GM18517 (cell line): ENCODE measurements around the gene CAMK2G.
"Not testable (repeated sequence)": the region's sequence is repeated elsewhere in the genome, so short reads cannot be mapped to it uniquely, and the experiment has no call there.

Source experiments
- ATAC-seq: cut with Tn5 transposase; IDR thresholded peaks from one replicate; pipeline ENCODE4 v1.9.1; 2021; ENCODE audit warnings: mild to moderate bottlenecking, moderate library complexity; ENCODE audit not compliant: unreplicated experiment

Gene CAMK2G

DNA sequence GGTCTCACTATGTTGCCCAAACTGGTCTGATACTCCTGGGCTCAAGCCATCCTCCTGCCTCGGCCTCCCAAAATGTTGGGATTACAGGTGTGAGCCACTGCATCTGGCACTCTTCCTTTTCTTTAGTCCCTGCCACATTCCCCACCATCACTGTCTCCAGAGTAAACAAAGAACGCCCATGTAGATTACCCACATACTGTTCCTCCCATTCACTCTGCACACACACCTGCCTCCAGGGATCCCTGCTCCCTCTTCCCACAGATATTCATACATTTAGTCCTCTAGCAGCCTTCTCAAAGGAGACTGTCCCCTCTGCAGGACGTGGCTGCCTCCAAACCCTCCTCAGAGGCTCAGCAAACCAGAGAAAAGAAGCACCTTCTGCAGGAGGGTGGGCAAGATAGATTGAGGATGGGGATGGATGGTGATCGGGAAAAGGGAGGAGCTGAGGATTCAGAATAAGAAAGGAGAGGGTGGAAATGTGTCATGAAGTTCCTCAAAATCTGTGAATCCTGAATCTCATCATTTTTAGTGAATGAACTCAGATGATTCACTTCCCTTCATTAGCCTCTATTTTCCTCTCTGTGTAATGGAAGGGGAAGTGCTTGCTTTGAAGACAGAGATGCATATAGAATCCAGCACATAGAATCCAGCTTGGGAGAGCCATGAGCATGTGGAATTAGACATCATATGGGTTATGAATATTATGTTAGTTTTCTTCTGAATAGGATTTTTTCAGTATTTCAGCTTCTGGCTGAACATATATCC lies 31.1 kb upstream of the CAMK2G start:
- ATAC-seq: no peak

DNA sequence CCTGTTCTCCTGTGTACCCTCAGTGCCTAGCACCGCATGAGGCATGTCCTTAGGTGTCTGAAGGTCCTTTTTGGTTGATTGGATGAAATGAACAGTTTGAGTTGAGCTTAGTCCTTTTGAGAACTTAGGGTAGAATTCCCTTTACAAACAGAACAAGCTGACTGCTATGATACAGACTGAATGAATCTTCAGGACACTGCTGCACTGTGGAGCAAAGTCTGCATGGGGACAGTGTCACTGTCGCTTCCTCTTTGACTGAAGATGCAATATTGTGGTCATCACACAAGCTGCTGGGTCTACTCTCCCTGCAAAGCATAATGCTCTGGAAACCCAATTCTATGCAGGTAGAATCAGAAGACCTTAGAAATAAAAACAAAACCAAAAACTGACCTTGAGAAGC lies 28.0 kb upstream of the CAMK2G start:
- ATAC-seq: no peak

DNA sequence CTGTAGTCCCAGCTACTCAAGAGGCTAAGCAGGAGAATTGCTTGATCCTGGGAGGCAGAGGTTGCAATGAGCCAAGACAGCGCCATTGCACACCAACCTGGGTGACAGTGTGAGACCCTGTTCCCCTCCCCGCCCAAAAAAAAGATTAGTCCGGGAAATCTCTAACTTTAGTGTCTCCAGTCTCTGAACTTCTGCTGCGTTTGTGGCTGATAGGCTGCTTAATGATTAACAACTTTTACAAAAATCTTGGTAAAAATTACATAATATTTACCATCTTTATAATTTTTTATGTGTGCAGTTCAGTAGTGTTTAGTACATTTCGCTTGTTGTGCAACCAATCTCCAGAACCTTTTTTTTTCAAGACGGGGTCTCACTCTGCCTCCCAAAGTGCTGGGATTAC lies 26.9 kb upstream of the CAMK2G start:
- no peak for ATAC-seq

DNA sequence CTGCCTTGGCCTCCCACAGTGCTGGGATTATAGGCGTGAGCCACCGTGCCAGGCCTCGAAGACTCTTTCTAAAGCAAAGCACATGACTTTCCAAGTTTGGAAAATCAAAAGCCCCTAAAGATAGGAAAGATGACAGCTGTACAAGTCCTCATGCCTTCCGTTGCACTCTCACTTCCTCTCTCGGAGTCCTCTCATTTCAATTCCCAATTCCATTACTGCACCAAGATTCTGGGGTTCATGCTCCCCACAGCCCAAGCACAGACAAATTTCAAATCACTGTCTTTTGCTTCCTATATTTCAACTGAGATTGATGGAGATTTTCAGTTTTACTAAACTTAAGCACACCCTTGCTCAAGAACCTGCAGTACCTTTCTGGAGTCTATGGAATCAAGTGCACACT lies 25.7 kb upstream of the CAMK2G start:
- ATAC-seq: no peak

DNA sequence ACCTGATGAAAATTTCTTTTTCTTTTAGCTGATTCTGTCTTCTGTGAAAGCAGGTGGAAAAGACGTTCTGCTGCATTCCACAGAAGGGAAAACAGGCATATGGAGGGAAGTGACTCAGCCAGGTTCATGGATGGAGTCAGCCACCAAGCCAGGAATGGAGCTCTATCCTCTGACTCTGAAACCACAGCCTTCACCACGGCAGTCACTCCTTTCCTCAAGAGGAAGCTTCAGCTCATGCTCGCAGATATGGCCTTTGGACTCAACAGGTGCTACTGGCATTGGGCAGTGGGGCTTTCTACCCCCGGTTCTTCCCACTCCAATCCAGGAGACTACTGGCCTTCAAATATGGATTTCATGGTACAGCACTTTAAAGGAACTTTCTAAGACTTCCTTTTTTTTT lies 25.1 kb upstream of the CAMK2G start:
- no peak for ATAC-seq

DNA sequence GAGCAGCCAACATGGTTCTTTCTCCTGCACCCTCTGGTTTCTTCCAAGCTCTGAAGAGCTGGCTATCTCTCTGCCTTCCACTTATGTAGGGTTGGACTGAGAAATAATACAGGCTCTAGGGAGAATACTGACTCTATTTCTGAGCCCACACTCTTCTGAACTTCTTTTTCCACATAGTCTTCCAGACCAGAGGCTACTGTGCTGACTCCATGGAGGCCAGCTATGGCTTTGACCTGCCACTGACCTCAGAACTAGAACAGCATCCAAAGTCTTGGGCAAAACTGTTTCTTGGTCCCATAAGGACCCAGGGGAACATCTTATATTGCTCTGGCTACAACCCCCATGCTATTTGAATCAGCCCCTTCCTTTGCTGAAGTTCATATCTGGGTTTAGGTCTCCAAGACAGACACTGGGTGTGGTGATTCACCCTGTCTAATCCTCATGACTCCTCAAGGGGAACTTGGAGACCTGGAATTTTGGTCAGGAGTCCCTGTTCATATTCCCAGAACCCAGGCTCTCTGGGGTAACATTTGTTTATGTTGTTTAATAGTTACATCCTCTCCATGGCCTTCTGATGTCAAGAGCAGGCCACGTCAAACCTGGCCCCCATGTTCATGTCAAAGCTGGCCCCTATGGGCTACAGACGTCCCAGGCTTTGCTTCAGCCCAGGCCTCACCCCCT lies 24.5 kb upstream of the CAMK2G start:
- ATAC-seq: no peak

DNA sequence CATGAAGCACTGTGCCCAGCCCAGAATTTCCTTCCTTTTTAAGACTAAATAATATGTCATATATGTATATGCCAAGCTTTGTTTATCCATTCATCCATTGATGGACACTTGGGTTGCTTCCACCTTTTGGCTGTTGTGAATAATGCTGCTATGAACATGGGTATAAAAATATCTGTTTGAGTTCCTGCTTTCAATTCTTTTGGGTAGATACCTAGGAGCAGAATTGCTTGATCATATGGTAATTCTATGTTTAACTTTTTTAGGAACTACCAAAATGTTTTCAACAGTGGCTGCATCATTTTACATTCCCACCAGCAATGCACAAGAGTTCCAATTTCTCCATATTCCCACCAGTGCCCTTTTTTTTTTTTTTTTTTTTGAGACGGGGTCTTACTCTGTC lies 23.3 kb upstream of the CAMK2G start:
- ATAC-seq: no peak

DNA sequence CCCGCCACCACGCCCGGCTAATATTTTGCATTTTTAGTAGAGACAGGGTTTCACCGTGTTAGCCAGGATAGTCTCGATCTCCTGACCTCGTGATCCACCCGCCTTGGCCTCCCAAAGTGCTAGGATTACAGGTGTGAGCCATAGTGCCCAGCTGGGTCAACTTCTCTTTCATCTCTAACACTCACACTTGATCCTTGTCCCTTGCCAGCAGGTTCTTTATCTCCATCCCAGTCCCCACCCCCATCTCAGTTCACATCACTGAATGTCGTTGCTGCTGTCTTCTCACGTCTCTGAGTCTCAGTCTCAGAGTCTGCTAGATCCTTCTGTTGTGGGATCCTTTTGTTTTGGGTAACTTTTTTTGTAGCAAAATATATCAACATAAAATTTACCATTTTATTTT lies 21.0 kb upstream of the CAMK2G start:
- not testable (repeated sequence) for ATAC-seq

DNA sequence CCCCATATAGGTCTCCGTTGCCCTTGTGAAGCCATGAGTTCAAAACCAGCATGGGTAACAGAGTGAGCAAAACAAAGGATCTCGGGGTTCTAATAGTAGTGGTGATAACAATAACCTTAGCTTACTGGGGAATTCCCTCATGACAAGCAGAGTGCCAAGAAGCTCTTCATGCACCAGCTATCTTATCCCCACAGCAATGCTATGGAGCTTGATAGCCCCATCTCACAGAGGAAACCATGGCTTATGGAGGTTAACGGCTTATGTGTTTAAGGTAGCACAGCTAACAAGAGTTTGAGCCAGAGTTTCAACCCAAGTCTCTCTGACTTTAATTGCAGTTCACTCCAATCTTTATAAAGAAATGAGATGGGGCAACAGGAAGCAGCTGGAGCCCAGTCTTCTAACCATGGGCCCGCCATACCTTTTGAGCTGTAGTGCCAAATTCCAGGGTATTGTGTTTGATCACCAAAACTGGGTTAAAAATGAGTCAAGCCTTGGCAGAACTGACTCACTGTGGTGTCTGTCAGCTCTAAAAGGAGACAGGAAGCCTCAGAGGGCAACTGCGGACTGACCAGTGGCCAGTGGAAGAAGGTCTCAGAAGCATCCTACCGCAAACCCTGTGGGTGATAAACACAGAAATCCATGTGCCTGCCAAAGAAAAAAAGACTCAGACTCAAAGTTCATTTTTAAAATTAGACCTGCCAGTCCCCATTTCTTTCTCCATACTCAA lies 20.1 kb upstream of the CAMK2G start:
- ATAC-seq: no peak

DNA sequence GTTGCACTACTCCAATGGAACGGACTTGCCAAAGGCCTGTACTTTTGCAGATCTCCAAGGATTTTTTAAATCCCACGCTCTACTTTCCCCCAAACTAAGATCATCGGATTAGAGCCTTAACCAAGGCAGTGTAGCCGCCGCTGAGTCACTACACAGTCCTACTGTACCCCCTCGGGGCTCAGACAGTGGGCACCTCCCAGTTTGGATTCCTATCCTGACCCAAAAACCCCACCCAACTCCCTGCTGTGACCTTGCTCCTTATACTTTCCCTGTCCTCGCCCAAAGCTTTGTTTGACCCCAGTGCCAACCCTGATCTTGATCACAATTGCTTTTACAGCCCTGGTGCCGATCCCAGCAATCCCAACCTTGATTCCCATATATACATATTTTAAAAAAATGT lies 19.1 kb upstream of the CAMK2G start:
- no peak for ATAC-seq

DNA sequence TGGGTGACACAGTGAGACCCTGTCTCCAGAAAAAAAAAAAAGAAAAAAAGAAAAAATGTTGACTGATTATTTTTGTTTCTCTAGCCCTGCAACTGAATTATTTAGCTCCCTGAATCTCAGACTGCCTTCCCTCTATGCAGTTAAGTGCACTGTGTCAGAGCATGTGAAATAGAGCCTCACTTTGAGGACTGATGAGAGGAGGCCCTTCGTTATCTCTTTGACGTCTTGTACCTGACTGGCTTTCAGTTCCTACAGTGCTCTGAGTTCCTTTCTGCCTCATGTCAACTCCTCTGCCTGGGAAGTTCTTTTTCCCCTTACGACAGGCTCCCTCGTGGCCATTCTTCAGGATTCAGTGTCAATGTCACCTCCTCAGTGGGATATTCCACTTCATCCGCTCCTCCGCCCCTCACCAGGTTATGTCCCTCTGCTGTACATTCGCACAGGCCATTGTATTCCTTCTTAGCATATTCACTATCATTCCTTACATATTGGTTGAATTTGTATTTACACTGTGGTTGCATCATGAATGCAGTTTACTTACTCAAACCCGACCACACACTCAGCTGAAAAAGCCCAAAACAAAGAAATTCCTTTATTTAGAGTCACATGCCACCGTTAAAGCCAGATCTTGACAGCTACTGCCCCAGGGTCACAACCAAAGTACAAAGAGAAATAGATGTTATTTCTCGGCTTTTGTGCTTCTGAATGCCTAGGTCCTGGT lies 18.1 kb upstream of the CAMK2G start:
- ATAC-seq: no peak

DNA sequence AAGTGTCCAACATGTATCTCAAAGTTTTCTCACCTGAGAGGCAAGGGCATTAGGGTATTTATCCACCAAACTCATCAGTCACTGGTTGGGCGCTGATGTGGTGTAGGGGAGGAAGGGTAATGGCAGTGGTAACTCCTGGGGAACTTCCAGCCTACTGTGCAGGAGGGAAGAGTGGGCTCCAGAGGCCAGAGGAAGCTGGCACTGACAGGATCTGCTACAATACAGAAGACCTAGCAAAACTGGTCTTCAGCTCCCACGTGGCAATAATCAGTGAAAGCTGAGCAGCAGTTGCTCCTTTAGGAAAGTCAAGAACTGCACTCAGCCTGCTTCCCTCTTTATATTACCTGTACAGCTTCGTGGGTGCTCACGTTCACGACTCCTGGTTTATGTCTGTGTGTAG lies 17.2 kb upstream of the CAMK2G start:
- no peak for ATAC-seq

DNA sequence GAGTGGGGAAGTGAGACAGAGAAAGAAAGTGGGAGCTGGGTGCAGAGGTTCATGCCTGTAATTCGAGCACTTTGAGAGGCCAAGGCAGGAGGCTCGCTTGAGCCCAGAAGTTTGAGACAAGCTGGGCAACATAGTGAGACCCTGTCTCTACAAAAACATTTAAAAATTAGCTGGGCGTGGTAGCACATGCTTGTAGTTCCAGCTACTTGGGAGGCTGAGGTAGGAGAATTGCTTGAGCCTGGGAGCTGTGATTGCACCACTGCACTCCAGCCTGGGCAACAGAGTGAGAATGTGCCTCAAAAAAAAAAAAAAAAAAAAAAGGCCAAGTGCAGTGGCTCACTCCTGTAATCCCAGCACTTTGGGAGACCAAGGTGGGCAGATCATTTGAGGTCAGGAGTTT lies 16.5 kb upstream of the CAMK2G start:
- not testable (repeated sequence) for ATAC-seq

DNA sequence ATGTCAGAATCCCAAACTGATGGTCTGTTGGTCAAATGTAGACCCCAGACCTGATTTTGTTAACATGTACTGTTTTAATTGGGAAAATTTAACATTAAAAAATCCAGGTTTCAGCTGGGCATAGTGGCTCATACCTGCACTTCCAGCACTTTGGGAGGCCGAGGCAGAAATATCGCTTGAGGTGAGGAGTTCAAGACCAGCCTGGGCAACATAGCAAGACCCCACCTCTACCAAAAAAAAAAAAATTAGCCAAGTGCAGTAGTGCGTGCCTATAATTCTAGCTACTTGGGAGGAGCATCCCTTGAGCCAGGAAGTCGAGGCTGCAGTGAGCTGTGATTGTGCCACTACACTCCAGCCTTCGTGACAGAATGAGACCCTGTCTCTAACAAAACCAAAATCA lies 15.9 kb upstream of the CAMK2G start:
- ATAC-seq: no peak

DNA sequence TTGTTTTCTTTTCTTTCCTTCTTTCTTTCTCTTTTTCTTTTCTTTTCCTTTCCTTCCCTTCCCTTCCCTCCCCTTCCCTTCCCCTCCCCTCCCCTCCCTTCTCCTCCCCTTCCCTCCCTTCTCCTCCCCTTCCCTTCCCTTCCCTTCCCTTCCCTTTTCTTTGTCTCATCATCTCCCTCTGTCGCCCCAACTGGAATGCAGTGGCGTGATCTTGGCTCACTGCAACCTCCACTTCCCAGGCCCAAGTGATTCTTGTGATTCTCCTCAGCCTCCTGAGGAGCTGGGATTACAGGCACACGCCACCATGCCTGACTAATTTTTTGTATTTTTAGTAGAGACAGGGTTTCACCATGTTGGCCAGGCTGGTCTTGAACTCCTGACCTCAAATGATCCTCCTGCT lies 15.1 kb upstream of the CAMK2G start:
- ATAC-seq: not testable (repeated sequence)

DNA sequence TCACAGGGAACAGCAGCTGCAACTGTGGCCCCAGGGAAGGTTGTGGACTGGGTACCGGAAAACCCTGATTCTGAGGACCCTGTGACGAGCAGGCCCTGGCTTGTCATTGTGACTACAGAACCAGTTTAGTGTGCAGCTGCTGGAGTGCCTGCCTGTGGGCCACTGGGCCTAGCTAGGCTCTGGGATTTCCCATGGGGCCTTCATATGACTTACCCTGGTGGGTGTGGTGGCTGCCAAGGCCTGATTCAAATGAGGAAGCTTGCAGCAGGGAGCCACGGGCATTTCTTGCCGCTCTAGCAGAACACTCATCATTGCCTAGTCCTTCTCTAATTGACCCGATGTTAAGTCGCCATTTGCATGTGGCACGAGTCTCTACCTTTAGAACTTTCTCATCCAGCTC lies 14.7 kb upstream of the CAMK2G start:
- no peak for ATAC-seq

DNA sequence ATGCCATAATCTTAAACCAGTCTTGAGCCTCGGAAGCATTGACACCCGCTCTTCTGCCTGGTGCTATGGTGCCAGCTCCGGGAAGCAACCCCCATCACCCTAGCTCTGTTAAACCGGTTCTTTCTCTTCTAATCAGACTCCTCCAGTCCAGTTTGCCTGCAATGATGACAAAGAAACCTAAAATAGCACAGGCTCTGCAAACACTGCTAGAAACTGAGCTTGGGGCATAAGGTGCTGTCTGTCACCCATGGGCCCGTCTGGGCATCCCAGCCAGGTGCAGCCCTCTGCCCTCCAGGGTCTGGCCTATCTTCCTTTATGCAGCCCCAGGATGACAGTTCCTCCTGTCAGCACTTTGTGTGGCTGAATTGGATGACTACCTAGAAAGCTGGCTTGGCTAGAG lies 14.2 kb upstream of the CAMK2G start:
- no peak for ATAC-seq

DNA sequence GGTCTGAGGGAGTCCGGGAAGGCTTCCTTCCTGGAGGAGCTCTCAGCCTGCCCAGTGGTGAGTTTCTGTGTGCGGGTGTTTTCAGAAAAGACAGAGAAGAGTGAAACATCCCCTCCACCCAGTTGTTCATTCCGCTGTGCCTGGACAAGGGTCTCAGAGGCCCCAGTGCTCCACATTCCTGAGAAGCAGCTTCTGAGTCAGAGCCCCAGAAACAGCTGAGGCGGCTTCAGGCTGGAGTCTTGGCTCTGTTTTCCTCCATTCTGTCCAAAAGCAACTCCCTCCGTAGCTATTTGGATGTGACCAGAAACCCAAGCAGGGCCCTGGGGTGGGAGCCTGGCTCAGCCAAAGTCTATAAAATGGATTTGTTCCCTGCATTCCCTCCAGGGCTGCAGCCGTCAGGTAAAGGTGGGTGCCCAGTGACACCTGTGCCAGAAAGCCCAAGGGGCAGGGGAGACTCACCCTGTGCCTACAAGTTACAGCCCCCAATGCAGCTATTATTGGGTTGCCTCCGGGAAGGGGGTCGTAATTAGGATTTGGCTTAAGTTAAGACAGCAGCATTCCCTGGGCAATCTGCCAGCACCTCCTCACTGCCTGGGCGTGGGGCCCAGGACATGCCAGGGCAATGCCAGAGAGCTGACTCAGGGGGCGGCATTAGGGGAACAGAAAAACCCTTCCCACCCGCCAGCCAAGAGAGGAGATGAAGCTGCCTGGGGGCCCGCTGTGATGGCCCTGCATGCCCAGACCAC lies 13.1 kb upstream of the CAMK2G start:
- no peak for ATAC-seq

DNA sequence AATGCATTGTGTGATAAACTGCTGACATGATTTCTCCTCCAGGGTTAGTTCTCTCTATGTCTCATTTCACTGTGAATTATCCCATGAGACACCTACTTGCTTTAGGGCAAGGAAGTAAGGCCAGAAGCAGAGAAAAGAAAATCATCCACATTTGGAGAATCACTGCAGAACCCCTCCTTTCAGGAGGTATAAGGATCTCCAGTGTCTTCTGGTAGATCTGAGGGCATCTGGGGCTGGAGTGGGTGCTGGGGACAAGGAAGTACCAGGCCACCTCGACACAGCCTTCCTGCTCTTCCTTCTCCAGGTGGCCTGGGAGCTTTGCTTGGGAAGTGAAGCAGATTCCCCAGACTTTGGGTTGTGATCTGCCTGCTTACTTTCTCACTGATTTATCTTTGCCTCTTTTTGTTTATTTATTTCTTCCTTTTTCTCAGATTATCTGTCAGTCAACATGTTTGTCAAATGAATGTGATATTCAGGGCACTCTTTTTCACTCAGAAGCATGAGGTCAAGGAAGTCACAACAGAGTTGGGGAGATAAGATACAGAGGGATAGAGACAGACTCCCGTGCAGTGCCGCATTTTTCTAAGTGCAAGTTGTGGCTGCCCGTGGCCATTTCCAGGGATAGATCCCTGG lies 12.4 kb upstream of the CAMK2G start:
- no peak for ATAC-seq

DNA sequence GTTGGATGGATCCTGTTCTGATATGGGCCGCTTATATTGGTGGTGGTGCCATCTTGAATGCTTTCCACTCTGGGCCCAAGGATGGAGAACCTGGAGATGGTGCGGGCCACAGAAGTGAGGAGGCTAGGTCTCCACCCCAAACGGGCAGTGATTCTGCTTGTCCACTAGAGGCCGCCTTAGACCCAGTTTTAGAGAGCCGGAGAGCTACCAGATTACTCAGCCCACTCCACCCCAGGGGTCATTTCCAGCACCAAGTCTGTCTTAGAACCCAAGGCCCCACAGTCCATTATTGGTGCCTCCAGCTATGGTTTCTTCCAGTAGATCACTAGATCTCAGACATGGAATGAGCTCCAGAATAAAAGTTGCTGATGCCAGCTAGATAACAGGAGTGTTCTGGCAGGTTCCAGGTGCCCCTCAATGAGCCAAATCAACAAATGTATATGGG lies 11.8 kb upstream of the CAMK2G start:
- ATAC-seq: peak; percentile 75
